ENCODE results near the gene SCUBE1.

SCUBE1 gene

DNA sequence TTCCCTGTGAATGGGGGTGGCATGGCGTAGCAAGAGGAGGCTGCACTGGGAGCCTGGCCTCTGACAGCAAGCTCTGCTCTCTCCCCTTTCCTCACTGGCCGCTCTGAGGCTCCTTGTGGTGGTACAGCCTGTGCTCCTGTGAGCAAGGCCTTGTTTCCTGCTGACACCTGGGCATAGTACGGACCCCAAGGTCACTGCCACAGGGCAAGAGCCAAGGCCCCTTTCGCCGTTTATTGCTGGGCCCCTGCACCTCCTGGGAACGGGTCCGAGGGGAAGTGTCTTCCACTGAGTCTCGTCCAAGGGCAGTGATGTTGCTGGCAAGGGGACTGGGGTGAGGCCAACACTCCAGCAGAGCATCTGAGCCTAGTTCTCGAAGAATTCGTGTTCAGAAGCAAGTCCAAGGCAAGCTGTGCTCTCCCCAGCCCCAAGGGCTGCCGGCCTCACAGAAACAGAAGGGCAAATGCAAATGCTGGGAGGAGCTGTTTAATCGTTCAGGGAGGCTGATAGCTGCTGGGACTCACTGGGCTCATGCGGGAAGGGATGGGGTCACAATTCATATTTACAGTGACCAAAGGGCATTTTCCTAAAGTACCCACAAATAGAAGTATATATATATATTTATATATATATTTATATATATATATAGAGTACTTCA lies 140.3 kb downstream of the SCUBE1 start:
- FAIRE-seq: no peak
- DNase-seq (ENCODE audit: low spot score): no peak

DNA sequence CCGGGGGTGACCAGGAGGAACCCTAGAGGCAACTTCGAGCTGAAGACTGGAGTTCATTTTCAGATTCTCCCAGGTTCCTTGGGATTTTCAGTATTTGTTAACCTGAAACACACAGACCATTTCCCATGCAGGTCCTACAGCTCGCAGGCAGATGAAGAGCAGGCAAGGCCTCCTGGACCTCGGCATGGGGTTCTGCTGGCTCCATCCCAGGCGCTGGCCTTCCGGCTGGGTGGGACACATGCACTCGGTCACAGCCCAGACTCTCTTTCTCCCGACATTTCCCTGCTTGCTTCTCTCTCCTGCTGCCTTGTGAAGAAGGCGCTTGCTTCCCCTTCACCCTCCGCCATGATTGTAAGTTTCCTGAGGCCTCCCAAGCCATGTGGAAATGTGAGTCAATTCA lies 140.8 kb downstream of the SCUBE1 start:
- FAIRE-seq: no peak
- DNase-seq (ENCODE audit: low spot score): no peak

GRCh38 chr22:43201486-43202219 lies 141.5 kb downstream of the SCUBE1 start:
- no peak for DNase-seq (ENCODE audit: low spot score)
- no peak for FAIRE-seq

DNA sequence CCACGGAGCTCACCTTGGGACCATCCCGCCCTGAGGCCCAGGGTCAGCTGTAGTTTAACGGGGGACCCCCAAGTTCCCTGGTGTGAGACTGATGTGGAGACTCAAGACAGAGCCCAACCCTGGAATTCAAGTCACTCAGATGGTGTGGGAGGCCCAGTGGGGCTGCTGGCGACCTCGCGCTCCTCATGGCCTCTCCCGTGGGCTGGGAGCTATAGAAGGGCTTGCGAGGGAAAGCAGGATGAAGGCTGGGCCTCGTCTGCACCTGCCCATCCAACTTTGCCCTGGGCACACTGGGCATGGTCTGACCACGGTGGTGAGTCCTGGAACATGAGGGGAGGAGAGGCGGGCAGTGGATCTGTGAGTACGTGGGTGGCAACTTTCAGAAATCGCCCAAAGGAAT lies 142.6 kb downstream of the SCUBE1 start:
- FAIRE-seq (no peak), DNase-seq (ENCODE audit: low spot score) (no peak)

DNA sequence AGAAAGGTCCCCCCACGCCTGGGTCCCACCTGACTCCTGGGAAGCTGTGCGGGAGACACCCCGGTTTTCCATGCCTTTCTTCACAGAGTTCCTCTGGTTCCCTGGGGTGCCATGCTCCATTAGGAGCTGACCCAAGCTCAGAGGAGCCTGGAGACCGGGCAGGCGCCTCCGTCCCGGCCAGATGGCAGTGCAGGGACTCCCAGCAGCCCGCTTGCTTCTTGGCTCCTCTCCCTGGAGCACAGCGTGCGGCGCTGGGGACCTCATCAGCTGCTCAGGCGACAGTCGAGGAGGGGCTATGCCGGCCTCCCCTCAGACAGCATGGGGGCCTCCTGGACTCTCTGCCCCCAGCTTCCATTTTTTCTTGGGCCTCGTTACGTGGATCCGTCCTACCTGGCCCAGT lies 143.1 kb downstream of the SCUBE1 start:
- DNase-seq (ENCODE audit: low spot score): no peak
- FAIRE-seq: no peak

GRCh38 chr22:43199541-43199940 lies 143.6 kb downstream of the SCUBE1 start:
- DNase-seq (ENCODE audit: low spot score): no peak
- no peak for FAIRE-seq

DNA sequence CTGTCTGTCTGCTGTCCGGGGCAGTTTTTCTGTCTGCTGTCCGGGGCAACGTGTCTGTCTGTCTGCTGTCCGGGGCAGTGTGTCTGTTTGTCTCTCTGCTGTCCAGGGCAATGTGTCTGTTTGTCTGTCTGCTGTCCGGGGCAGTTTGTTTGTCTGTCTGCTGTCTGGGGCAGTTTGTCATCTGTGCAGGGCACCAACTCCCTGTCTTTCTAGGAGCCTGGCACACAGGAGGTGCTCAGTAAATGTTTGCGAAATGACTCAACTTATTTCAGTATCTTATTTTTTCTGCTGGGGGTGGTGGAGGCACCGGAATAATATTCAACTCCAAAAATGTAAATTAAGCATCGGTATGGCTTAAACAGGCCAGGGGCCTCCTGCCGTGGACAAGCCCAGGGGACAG lies 144.2 kb downstream of the SCUBE1 start:
- peak; percentile 35 for FAIRE-seq
- peak; percentile 43 for DNase-seq (ENCODE audit: low spot score)

DNA sequence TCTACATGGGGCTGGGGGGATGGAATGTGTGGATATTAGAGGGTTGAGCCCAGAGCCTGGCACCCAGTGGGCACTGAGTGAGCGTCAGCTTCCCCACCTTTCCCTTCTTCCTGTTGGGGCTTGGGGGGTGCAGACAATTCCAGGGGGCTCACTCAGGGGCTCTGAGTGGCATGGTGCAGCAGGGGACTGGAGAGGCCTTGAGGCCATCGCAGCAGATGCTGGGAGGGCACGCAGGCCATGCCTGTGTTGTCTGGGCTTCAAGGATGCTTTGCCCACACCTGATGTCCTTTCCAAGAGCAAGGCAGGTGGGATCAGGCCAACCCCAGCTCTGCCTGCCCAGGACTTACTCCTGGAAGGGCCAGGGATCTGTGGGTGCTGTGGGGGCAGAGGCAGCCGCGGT lies 145.0 kb downstream of the SCUBE1 start:
- FAIRE-seq (no peak), DNase-seq (ENCODE audit: low spot score) (no peak)

GRCh38 chr22:43197271-43197941 lies 145.8 kb downstream of the SCUBE1 start:
- FAIRE-seq: no peak
- DNase-seq (ENCODE audit: low spot score): peak; percentile 35

DNA sequence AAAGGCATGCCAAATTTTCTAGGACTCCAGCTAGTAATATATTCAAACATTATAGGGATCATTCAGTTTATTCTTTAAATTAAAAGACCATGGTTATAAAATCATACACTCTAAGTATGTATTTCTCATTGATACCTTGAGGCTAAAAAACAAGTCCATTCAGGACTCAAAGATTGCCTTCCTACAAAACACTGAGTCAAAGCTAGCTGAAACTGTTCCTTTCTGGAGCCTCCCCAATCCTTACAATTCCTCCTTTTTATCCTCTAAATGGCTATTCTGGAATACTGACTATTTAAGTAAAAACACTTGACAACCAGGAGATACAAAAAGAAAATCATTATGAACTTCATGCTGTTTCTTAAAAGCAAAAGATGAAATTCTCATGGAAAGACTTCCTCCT lies 151.3 kb downstream of the SCUBE1 start:
- no peak for FAIRE-seq

DNA sequence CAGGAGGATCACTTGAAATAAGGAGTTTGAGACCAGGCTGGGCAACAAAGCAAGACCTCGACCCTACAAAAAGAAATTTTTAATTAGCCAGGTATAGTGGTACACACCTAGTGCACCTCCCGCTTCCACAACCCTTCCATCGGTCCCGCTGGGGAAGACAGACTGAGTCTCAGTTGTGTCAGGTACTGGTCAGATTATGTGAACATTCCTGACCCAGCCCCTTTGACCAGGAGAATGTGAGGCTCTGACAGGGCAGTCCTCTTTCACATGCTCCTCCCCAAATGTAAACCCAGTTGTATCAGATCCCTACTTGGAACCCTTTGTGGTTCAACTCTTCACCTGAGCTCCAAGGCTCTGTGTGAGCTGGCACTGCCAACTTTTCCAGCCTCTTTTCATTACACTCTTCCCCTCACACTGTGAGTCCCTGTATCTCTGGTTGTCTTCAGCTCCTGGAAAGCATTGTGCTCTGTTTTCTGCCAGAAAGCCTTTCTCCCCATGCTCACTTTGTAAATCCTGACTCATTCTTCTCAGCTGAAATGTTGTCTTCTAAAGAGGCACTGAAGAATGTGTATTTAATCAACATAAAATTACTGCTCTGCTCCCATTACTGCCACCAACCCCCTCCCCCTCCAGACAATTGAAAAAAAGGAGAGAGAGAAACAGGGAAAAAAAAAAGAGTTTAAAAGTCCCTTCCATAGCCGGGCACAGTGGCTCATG lies 154.2 kb downstream of the SCUBE1 start:
- FAIRE-seq: no peak
- DNase-seq (ENCODE audit: low spot score): no peak

More for the DNA sequence above, 151.3 kb downstream of the SCUBE1 start:
- DNase-seq (ENCODE audit: low spot score): no peak

DNA sequence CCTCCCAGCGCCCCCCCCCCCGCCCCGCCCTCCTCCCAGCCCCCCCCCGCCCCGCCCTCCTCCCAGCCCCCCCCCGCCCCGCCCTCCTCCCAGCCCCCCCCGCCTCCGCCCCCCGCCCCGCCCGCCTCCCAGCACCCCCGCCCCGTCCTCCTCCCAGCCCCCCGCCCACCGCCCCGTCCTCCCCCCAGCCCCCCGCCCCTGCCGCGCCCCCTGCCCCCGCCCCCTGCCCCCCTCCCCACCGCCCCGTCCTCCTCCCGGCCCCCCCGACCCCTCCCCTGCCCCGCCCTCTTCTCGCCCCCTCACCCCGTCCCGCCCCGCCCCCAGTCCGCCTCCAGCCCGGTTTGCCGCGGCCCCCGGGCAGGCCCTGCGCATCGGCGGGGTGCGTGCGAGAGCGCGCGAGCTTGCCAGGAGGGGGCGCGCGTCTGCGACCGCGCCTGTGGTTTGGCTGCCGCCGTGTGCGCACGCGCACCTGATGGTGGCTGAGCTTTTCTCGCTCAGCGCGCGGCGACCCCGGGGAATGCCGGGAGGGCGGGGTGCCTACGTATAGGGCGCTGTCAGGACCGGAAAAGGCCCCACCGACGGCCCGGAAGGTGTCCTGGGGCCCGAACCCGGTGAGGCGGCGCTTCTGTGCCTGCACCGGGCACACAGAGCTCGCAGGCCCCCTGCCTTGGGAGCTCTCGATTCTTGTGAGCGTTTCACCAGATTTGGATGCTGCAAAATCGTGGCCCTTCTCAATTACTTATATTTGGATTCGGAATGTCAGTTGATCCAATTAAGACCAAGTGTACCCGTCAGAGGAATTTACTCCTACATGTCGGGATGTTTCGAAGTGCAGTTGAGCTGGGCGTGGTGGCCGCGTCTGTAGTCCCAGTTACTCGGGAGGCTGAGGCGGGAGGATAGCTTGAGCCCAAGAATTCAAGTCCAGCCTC lies 155.7 kb downstream of the SCUBE1 start:
- FAIRE-seq: peak; percentile 82
- peak; percentile 99 for DNase-seq (ENCODE audit: low spot score)

- no peak for FAIRE-seq
- DNase-seq (ENCODE audit: low spot score): peak; percentile 87
Observed at GRCh38 chr22:43186272-43187170, 156.7 kb downstream of the SCUBE1 start, which contains the start of gene TTLL12. TTLL12 (minus strand) TSS chr22:43187134; CDS start chr22:43187069, 65 bp downstream.

DNA sequence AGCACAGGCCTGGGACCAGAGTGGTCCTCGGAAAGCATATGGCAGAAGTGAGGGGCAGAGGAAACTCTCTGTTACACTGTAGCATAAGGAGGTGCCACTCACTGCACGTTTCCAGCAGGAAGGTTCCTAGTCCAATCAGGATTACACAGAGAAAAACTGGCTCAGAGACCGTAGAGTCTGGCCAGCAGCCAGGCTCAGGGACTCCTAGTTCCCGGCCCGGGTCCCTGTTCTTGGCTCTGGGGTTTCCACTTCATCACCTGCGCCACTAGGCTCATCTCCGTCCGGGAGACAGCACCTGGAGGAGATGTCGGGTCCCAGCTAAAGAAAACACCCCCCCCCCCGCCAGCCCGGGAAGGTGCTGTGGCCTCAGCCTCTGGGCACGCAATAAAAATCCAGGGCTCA lies 157.3 kb downstream of the SCUBE1 start:
- peak; percentile 47 for DNase-seq (ENCODE audit: low spot score)
- no peak for FAIRE-seq

DNA sequence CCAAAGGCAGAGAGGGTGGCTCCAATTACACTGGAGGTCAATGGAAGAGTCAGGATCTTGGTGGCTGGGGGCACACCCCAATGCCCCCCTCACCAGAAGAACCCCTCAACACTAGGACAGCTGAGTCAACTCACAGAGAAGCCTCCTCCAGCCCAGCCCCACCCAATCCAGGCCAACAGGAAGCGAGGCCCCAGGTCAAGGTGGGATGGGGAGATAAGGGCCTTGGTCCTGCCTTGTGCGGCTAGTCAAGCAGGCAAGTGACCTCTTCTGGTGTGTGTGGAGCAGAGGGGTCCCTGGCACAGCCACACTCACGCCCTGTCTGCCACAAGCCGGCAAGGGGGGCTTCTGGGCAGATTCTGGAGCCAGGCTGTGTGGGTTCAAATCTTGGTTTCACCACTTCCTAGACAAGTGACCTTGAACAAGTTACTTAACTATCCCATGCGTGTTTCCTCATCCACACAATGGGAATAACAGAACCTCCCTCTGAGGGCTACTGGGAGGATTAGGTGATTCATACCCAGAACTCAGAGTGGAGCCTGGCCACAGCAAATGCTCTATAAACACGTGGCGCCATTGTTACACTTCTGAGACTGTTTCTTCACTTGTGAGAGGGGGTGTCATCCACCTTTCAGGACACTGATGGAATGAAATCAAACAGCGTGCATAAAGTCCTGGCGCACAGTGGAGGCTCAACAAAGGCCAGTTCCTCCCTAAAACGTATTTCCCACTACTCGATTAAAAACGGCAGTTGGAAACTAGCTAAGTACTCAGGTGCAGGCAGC lies 159.5 kb downstream of the SCUBE1 start:
- peak; percentile 13 for FAIRE-seq
- DNase-seq (ENCODE audit: low spot score): no peak

DNA sequence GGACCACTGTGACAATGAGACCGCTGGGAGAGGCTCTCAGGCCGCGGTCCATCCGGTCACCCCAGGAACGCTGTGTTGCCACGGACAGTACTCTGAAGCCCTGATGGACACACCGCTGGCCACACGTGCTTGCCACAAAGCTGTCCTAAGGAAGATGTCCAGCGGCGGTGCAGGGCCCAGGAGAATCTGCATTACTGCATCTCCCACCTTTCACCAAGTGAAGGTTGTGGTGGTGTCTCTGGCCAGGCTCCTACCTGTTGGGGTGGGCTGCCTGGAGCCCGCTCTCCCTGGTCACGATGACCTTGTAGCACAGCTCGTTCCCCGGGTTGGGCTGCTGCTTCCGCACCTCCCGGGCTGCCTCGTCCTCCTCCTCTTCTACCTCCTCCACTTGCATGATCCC lies 160.4 kb downstream of the SCUBE1 start:
- DNase-seq (ENCODE audit: low spot score) (no peak), FAIRE-seq (no peak)

GRCh38 chr22:43182118-43182517 lies 161.1 kb downstream of the SCUBE1 start:
- DNase-seq (ENCODE audit: low spot score): no peak
- no peak for FAIRE-seq

- DNase-seq (ENCODE audit: low spot score) (no peak), FAIRE-seq (no peak)
Observed at GRCh38 chr22:43181321-43182076, 161.7 kb downstream of the SCUBE1 start.

Data from urothelium cell line (cell line).